BE2C (cell line): ENCODE measurements around the gene NCOA1.
A peak's percentile ranks its signal among the peaks of the same experiment; 100 is the strongest.

Experiments
- DNase-seq: peaks from one replicate; pipeline ENCODE4 v3.0.0-alpha.2; 2020
- H3K27me3 ChIP-seq: fragments of 250-450 bp; sonication (Bioruptor Pico); 2 replicates; pipeline ENCODE4 v1.5.1; 2020; ENCODE audit warnings: mild to moderate bottlenecking
- H3K36me3 ChIP-seq: fragments of 250-450 bp; sonication (Bioruptor Pico); 2 replicates; pipeline ENCODE4 v1.5.1; 2020; ENCODE audit warnings: mild to moderate bottlenecking
- H3K4me1 ChIP-seq: fragments of 250-450 bp; sonication (Bioruptor Pico); 2 replicates; pipeline ENCODE4 v1.5.1; 2020
- H3K4me3 ChIP-seq: 2 replicates; pipeline ENCODE4 v1.5.1; 2011; ENCODE audit warnings: low read depth, low read length
- H3K9me3 ChIP-seq: fragments of 250-450 bp; sonication (Bioruptor Pico); 2 replicates; pipeline ENCODE4 v1.5.1; 2020
- TF ChIP-seq, protein P1 (sequence below): IDR thresholded peaks from 2 replicates; pipeline ENCODE4 v1.5.1; 2012; ENCODE audit warnings: mild to moderate bottlenecking, low read depth, low read length

The NCOA1 gene

DNA sequence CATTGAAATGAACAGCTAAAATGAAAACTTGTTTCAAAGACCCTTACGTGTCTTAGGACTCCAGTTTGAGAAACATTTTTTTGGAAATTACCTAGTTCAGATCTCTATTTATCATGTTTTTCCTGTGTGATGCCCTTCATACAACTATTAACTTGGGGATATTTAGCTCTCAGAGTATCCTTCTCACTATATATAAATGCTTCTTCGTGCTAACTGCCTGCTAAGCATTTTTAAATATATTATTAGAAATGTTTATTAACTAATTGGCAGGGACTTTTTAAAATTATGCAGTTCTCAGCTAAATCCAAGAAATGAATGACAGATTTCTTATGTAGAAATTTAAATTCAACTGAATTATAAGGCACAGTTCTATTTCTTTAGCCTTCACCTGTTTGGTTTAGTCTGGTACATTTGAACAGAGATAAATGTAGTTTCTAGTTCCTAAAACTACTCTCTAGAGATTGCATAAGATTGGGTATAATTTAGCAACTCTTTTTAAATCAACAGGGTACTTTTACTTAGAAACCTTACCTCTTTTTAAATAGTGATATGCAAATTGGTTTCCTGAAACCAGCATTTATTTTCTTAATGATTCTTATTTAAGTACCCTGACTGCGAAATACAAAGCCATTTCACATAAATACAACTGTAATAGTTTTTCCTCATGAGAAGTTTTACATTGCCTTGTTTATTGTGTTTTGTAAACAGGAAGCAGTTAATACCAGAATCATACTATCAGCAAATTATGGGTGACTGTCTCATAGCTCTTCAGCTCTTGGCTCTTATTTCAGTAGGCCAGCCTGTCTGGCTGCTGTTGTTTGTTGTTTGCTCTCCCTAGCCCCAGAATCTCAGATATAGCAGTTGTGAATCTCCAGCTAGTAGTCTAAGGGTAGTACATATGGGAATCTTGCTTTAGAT lies 161.5 kb downstream of the NCOA1 start:
- DNase-seq: no peak

DNA sequence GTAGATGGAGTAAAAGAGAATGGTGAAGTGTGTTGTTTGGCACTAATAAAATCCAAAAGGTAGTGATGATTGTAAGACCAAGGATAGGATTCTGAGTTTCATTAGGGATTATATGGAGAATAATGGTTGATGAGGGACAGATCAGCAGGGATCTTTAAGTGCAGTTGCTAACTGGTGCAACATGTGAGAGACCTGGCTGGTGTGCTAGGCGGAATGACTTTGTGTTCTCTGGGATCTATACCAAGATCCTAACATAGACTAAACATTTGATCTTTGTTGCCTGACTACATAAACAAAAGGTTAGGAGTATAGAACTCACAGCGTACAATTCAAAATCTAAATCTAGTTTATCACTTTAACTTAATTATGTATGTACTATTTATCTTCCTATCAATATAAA lies 166.8 kb downstream of the NCOA1 start:
- no peaks in the 10 kb centered on the region for H3K4me1 ChIP-seq
- no peaks in the 10 kb centered on the region for H3K36me3 ChIP-seq
- TF ChIP-seq, protein P1, sequence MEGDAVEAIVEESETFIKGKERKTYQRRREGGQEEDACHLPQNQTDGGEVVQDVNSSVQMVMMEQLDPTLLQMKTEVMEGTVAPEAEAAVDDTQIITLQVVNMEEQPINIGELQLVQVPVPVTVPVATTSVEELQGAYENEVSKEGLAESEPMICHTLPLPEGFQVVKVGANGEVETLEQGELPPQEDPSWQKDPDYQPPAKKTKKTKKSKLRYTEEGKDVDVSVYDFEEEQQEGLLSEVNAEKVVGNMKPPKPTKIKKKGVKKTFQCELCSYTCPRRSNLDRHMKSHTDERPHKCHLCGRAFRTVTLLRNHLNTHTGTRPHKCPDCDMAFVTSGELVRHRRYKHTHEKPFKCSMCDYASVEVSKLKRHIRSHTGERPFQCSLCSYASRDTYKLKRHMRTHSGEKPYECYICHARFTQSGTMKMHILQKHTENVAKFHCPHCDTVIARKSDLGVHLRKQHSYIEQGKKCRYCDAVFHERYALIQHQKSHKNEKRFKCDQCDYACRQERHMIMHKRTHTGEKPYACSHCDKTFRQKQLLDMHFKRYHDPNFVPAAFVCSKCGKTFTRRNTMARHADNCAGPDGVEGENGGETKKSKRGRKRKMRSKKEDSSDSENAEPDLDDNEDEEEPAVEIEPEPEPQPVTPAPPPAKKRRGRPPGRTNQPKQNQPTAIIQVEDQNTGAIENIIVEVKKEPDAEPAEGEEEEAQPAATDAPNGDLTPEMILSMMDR: no peak
- H3K4me3 ChIP-seq: no peak overlapping the region
- H3K9me3 ChIP-seq: no peaks in the 10 kb centered on the region
- no peaks in the 10 kb centered on the region for H3K27me3 ChIP-seq
- no peak for DNase-seq

More for the DNA sequence above, 161.5 kb downstream of the NCOA1 start:
- Histone ChIP-seq H3K27me3 (no peaks in the 10 kb centered on the region), H3K36me3 (no peaks in the 10 kb centered on the region; the same call in 1 of the 2 replicates), H3K4me1 (no peaks in the 10 kb centered on the region), H3K4me3 (no peak overlapping the region), H3K9me3 (no peaks in the 10 kb centered on the region)
- TF ChIP-seq, protein P1: no peak

DNA sequence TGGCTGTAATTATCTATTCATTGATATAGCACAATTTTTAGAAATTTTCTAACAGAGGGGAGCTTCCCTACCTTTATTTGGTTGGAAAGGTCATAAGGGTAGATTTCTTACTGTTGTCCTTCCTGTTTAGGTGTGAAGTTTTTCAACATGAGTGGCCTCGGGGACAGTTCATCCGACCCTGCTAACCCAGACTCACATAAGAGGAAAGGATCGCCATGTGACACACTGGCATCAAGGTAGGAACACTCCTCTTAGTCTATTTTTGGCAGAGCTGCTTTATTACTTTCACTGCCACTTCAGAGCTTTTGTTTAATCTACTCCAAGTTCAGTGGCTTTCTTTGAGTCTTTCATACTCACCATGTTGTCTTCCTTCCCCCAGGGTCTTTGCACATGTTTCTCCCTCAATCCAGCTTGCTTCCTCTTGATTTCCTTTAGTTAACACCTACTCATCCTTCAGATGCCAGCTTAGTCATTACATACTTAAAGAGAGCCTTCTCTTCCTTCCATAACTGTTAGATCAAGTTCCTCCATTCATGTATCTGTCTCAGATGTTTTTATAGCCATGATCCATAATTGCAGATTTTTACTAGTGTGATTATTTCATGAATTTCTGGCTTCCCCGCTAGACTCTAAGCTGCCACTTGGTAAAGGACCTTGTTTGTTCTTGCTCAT lies 167.6 kb downstream of the NCOA1 start:
- no peak for DNase-seq
- Histone ChIP-seq H3K4me3 (no peak overlapping the region), H3K36me3 (no peaks in the 10 kb centered on the region), H3K27me3 (no peaks in the 10 kb centered on the region), H3K9me3 (no peaks in the 10 kb centered on the region), H3K4me1 (no peaks in the 10 kb centered on the region)
- TF ChIP-seq, protein P1: no peak

GRCh38 chr2:24659862-24660261 lies 168.8 kb downstream of the NCOA1 start:
- DNase-seq: peak; percentile 30
- H3K36me3 ChIP-seq: no peaks in the 10 kb centered on the region
- TF ChIP-seq, protein P1: no peak

GRCh38 chr2:24667542-24667941 lies 176.5 kb downstream of the NCOA1 start:
- no peaks in the 10 kb centered on the region for H3K9me3 ChIP-seq
- TF ChIP-seq, protein P1: no peak
- no peaks in the 10 kb centered on the region for H3K36me3 ChIP-seq
- H3K27me3 ChIP-seq: no peaks in the 10 kb centered on the region
- no peak for DNase-seq
- H3K4me3 ChIP-seq: no peak overlapping the region
- H3K4me1 ChIP-seq: no peaks in the 10 kb centered on the region

More at GRCh38 chr2:24659862-24660261, 168.8 kb downstream of the NCOA1 start:
- Histone ChIP-seq H3K27me3 (no peaks in the 10 kb centered on the region), H3K4me1 (no peaks in the 10 kb centered on the region), H3K4me3 (no peak overlapping the region), H3K9me3 (no peaks in the 10 kb centered on the region)

DNA sequence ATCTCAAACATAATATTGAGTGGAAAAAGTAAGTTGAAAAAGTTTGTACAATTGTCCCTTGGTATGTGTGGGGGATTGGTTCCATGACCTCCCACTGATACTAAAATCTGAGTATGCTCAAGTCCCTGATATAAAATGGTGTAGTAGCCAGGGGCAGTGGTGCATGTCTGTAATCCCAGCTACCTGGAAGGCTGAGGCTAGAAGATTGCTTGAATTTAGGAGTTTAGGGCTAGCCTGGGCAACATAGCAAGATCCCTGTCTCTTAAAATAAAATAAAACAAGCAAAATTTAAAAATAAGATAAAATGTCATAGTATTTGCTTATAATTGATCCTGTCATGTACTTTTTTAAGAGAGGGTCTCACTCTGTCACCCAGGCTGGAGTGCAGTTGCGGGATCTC lies 180.2 kb downstream of the NCOA1 start:
- TF ChIP-seq, protein P1: no peak
- Histone ChIP-seq H3K36me3 (no peaks in the 10 kb centered on the region), H3K27me3 (no peaks in the 10 kb centered on the region), H3K9me3 (no peaks in the 10 kb centered on the region), H3K4me1 (no peaks in the 10 kb centered on the region), H3K4me3 (no peak overlapping the region)
- no peak for DNase-seq
